ENCODE measurements around the gene FAM135A. TPM values are rescaled to one million over a fixed set of nuclear protein-coding genes. Genes with fewer than 3 reads are reported as not detected.

FAM135A gene
- total RNA-seq, 2 donors from 2014 or later, result 25.8 to 34.0 TPM

GRCh38 chr6:70396163-70396562 is 17.1 kb upstream of the FAM135A start:
- Histone ChIP-seq H3K36me3 (ENCODE audit: control insufficient read depth, insufficient read depth, low read length) (no peaks in the 10 kb centered on the region), H3K27ac (ENCODE audit: low read depth, low read length) (no peak overlapping the region), H3K27me3 (ENCODE audit: control insufficient read depth, insufficient read depth, low read length, poor library complexity, severe bottlenecking) (no peaks in the 10 kb centered on the region), H3K9ac (ENCODE audit: extremely low read depth, low read length, poor library complexity, severe bottlenecking) (no peak overlapping the region), H3K4me3 (ENCODE audit: low read length) (no peak overlapping the region), H3K9me3 (ENCODE audit: control insufficient read depth, low read length) (no peaks in the 10 kb centered on the region), H3K4me1 (ENCODE audit: control insufficient read depth, insufficient read depth, low read length) (no peaks in the 10 kb centered on the region)
- no peak for TF ChIP-seq CTCF (conservative IDR thresholded peaks at IDR 0.05)
- Mint-ChIP-seq H3K27me3 (ENCODE audit: insufficient read depth) (no peaks in the 10 kb centered on the region), H3K4me3 (no peak overlapping the region), H3K27ac (no peak overlapping the region), H3K4me1 (peaks cover 6% of the 10 kb centered on the region), H3K9me3 (no peaks in the 10 kb centered on the region), H3K36me3 (ENCODE audit: low read depth) (no peaks in the 10 kb centered on the region)
- 89 to 91% methylated on average over 1 of the region's 1 CpG for WGBS, 2 experiments (ENCODE audit: insufficient coverage in 1 of 2, insufficient read length in 1 of 2)
- DNase-seq, result no peak

- WGBS, 2 experiments (ENCODE audit: insufficient coverage in 1 of 2, insufficient read length in 1 of 2), result 88 to 100% methylated on average over 2 to 10 of the region's 10 CpGs
- Histone ChIP-seq H3K27ac (ENCODE audit: low read depth, low read length) (no peak overlapping the region), H3K36me3 (ENCODE audit: control insufficient read depth, insufficient read depth, low read length) (no peaks in the 10 kb centered on the region), H3K9ac (ENCODE audit: extremely low read depth, low read length, poor library complexity, severe bottlenecking) (no peak overlapping the region), H3K9me3 (ENCODE audit: control insufficient read depth, low read length) (no peaks in the 10 kb centered on the region), H3K4me1 (ENCODE audit: control insufficient read depth, insufficient read depth, low read length) (no peaks in the 10 kb centered on the region), H3K4me3 (ENCODE audit: low read length) (no peak overlapping the region), H3K27me3 (ENCODE audit: control insufficient read depth, insufficient read depth, low read length, poor library complexity, severe bottlenecking) (no peaks in the 10 kb centered on the region)
- H3K36me3 Mint-ChIP-seq (ENCODE audit: low read depth), result no peaks in the 10 kb centered on the region
- H3K27me3 Mint-ChIP-seq (ENCODE audit: insufficient read depth), result no peaks in the 10 kb centered on the region
- H3K4me3 Mint-ChIP-seq, result no peak overlapping the region
- no peak overlapping the region for H3K27ac Mint-ChIP-seq
- no peaks in the 10 kb centered on the region for H3K9me3 Mint-ChIP-seq
- peaks cover 4% of the 10 kb centered on the region for H3K4me1 Mint-ChIP-seq
- no peak for TF ChIP-seq CTCF (conservative IDR thresholded peaks at IDR 0.05)
- DNase-seq, result no peak
These were observed 16.2 kb upstream of the FAM135A start for GRCh38 chr6:70396796-70397729.

- WGBS, 2 experiments (ENCODE audit: insufficient coverage in 1 of 2, insufficient read length in 1 of 2), result 87 to 91% methylated on average over 5 to 7 of the region's 7 CpGs
- Mint-ChIP-seq H3K27ac (no peak overlapping the region), H3K4me1 (peaks cover 4% of the 10 kb centered on the region), H3K9me3 (no peaks in the 10 kb centered on the region), H3K4me3 (no peak overlapping the region), H3K27me3 (ENCODE audit: insufficient read depth) (peaks cover 8% of the 10 kb centered on the region), H3K36me3 (ENCODE audit: low read depth) (no peaks in the 10 kb centered on the region)
- no peak for DNase-seq
- Histone ChIP-seq H3K9me3 (ENCODE audit: control insufficient read depth, low read length) (no peaks in the 10 kb centered on the region), H3K4me1 (ENCODE audit: control insufficient read depth, insufficient read depth, low read length) (no peaks in the 10 kb centered on the region), H3K36me3 (ENCODE audit: control insufficient read depth, insufficient read depth, low read length) (no peaks in the 10 kb centered on the region), H3K27ac (ENCODE audit: low read depth, low read length) (no peak overlapping the region), H3K9ac (ENCODE audit: extremely low read depth, low read length, poor library complexity, severe bottlenecking) (no peak overlapping the region), H3K4me3 (ENCODE audit: low read length) (no peak overlapping the region), H3K27me3 (ENCODE audit: control insufficient read depth, insufficient read depth, low read length, poor library complexity, severe bottlenecking) (peaks cover 4% of the 10 kb centered on the region)
- TF ChIP-seq CTCF (conservative IDR thresholded peaks at IDR 0.05), result no peak
These were observed 14.3 kb upstream of the FAM135A start for GRCh38 chr6:70398783-70399728.

All from endodermal cell (in vitro differentiated cells).